ENCODE results near the gene MAPK6. TPM values are rescaled to one million over a fixed set of nuclear protein-coding genes. Genes with fewer than 3 reads are reported as not detected.
"Not testable (repeated sequence)": the region's sequence is repeated elsewhere in the genome, so short reads cannot be mapped to it uniquely, and the experiment has no call there.

The MAPK6 gene
- polyA plus RNA-seq, 6 donors from 2014 or later, result 4.2 to 13.6 (median 7.6) TPM

- DNase-seq (no peak), ATAC-seq (ENCODE audit: low read depth in 2 of 2) (no peak)
- Mint-ChIP-seq H3K9me3 (no peaks in the 10 kb centered on the region), H3K27me3 (no peaks in the 10 kb centered on the region), H3K36me3 (peaks cover 0 to 14% of the 10 kb centered on the region in 2 donors), H3K27ac (peak overlapping the region in 2 of 6 donors; percentile 42 to 49), H3K4me1 (peaks cover 28 to 35% (median 28%) of the 10 kb centered on the region in 3 donors), H3K4me3 (peak overlapping the region in 1 of 8 donors; percentile 4)
Observed at GRCh38 chr15:52039925-52040781, 21.1 kb downstream of the MAPK6 start.

- no peaks in the 10 kb centered on the region for H3K9me3 Mint-ChIP-seq
- no peak for DNase-seq
- no peak overlapping the region for H3K4me3 Mint-ChIP-seq
- no peak for ATAC-seq (ENCODE audit: low read depth in 2 of 2)
- no peaks in the 10 kb centered on the region for H3K27me3 Mint-ChIP-seq
- peaks cover 0 to 21% of the 10 kb centered on the region in 2 donors for H3K36me3 Mint-ChIP-seq
- H3K4me1 Mint-ChIP-seq, result peaks cover 39 to 41% (median 41%) of the 10 kb centered on the region in 3 donors
- H3K27ac Mint-ChIP-seq, result peak overlapping the region in 1 of 6 donors; percentile 23
Observed at GRCh38 chr15:52042051-52042851, 23.2 kb downstream of the MAPK6 start.

- peaks cover 7 to 26% of the 10 kb centered on the region in 2 donors for H3K36me3 Mint-ChIP-seq
- not testable (repeated sequence) for H3K9me3 Mint-ChIP-seq, H3K27me3 Mint-ChIP-seq
- H3K4me1 Mint-ChIP-seq, result peaks cover 22 to 33% (median 28%) of the 10 kb centered on the region in 3 donors
- H3K27ac Mint-ChIP-seq, result peak overlapping the region; percentile 26 to 96 (median 77)
- DNase-seq, result peak; percentile 36
- peak overlapping the region; percentile 38 to 88 (median 69) for H3K4me3 Mint-ChIP-seq
- peak; percentile 61 to 77 for ATAC-seq (ENCODE audit: low read depth in 2 of 2)
Observed at GRCh38 chr15:52045795-52046298, 26.8 kb downstream of the MAPK6 start.

GRCh38 chr15:52046552-52046951 lies 27.5 kb downstream of the MAPK6 start:
- Mint-ChIP-seq H3K27ac (peak overlapping the region; percentile 3 to 84 (median 74)), H3K36me3 (peaks cover 8 to 22% of the 10 kb centered on the region in 2 donors), H3K4me3 (peak overlapping the region in 3 of 8 donors; percentile 33 to 73 (median 63)), H3K4me1 (peaks cover 22 to 30% (median 23%) of the 10 kb centered on the region in 3 donors)
- not testable (repeated sequence) for ATAC-seq (ENCODE audit: low read depth in 2 of 2); H3K9me3 Mint-ChIP-seq; DNase-seq; H3K27me3 Mint-ChIP-seq

- H3K4me1 Mint-ChIP-seq, result peaks cover 12 to 16% (median 15%) of the 10 kb centered on the region in 3 donors
- no peaks in the 10 kb centered on the region for H3K9me3 Mint-ChIP-seq
- DNase-seq (no peak), ATAC-seq (ENCODE audit: low read depth in 2 of 2) (no peak)
- H3K27ac Mint-ChIP-seq, result no peak overlapping the region
- H3K27me3 Mint-ChIP-seq, result no peaks in the 10 kb centered on the region
- no peak overlapping the region for H3K4me3 Mint-ChIP-seq
- H3K36me3 Mint-ChIP-seq, result peaks cover 8 to 13% of the 10 kb centered on the region in 2 donors
Observed at GRCh38 chr15:52050416-52050815, 31.4 kb downstream of the MAPK6 start.

- Mint-ChIP-seq H3K27ac (no peak overlapping the region), H3K4me1 (peaks cover 0 to 4% (median 1%) of the 10 kb centered on the region in 3 donors), H3K36me3 (peaks cover 6 to 8% of the 10 kb centered on the region in 2 donors), H3K27me3 (no peaks in the 10 kb centered on the region), H3K4me3 (no peak overlapping the region), H3K9me3 (no peaks in the 10 kb centered on the region)
- ATAC-seq (ENCODE audit: low read depth in 2 of 2) (no peak), DNase-seq (no peak)
Observed at GRCh38 chr15:52052066-52052935, 33.3 kb downstream of the MAPK6 start.

GRCh38 chr15:52054381-52054780 lies 35.4 kb downstream of the MAPK6 start:
- H3K4me3 Mint-ChIP-seq, result no peak overlapping the region

GRCh38 chr15:52054858-52055257 lies 35.8 kb downstream of the MAPK6 start:
- H3K4me3 Mint-ChIP-seq; DNase-seq; H3K27me3 Mint-ChIP-seq; H3K4me1 Mint-ChIP-seq; H3K27ac Mint-ChIP-seq; H3K9me3 Mint-ChIP-seq; ATAC-seq (ENCODE audit: low read depth in 2 of 2): not testable (repeated sequence)
- H3K36me3 Mint-ChIP-seq, result peaks cover 8 to 11% of the 10 kb centered on the region in 2 donors

More at GRCh38 chr15:52054381-52054780, 35.4 kb downstream of the MAPK6 start:
- ATAC-seq (ENCODE audit: low read depth in 2 of 2) (no peak), DNase-seq (no peak)
- Mint-ChIP-seq H3K4me1 (peaks cover 0 to 1% (median 0%) of the 10 kb centered on the region in 3 donors), H3K27ac (no peak overlapping the region), H3K36me3 (peaks cover 8 to 11% of the 10 kb centered on the region in 2 donors), H3K27me3 (no peaks in the 10 kb centered on the region), H3K9me3 (no peaks in the 10 kb centered on the region)

GRCh38 chr15:52056001-52056400 lies 37.0 kb downstream of the MAPK6 start:
- DNase-seq (no peak), ATAC-seq (ENCODE audit: low read depth in 2 of 2) (no peak)
- H3K36me3 Mint-ChIP-seq, result peaks cover 9 to 11% of the 10 kb centered on the region in 2 donors
- peaks cover 0 to 1% (median 0%) of the 10 kb centered on the region in 3 donors for H3K4me1 Mint-ChIP-seq
- H3K27ac Mint-ChIP-seq, result no peak overlapping the region
- H3K27me3 Mint-ChIP-seq, result no peaks in the 10 kb centered on the region
- H3K4me3 Mint-ChIP-seq, result no peak overlapping the region
- H3K9me3 Mint-ChIP-seq, result no peaks in the 10 kb centered on the region

- H3K36me3 Mint-ChIP-seq, result peaks cover 9 to 16% of the 10 kb centered on the region in 2 donors
- H3K27me3 Mint-ChIP-seq, result no peaks in the 10 kb centered on the region
- no peak overlapping the region for H3K4me3 Mint-ChIP-seq
- ATAC-seq (ENCODE audit: low read depth in 2 of 2) (no peak), DNase-seq (no peak)
- H3K4me1 Mint-ChIP-seq, result peaks cover 0 to 1% (median 0%) of the 10 kb centered on the region in 3 donors
- H3K9me3 Mint-ChIP-seq, result no peaks in the 10 kb centered on the region
- H3K27ac Mint-ChIP-seq, result no peak overlapping the region
Observed at GRCh38 chr15:52056496-52056895, 37.5 kb downstream of the MAPK6 start.

GRCh38 chr15:52057996-52058395 lies 39.0 kb downstream of the MAPK6 start:
- H3K9me3 Mint-ChIP-seq, result no peaks in the 10 kb centered on the region
- no peaks in the 10 kb centered on the region for H3K27me3 Mint-ChIP-seq
- no peak overlapping the region for H3K4me3 Mint-ChIP-seq
- peaks cover 9 to 18% of the 10 kb centered on the region in 2 donors for H3K36me3 Mint-ChIP-seq
- no peak for DNase-seq
- H3K4me1 Mint-ChIP-seq, result no peaks in the 10 kb centered on the region
- peak overlapping the region in 1 of 6 donors; percentile 16 for H3K27ac Mint-ChIP-seq
- ATAC-seq (ENCODE audit: low read depth in 2 of 2), result no peak

- Mint-ChIP-seq H3K27ac (no peak overlapping the region), H3K36me3 (peaks cover 27 to 34% of the 10 kb centered on the region in 2 donors), H3K9me3 (no peaks in the 10 kb centered on the region)
Observed at GRCh38 chr15:52060501-52060900, 41.5 kb downstream of the MAPK6 start.

More at GRCh38 chr15:52060501-52060900, 41.5 kb downstream of the MAPK6 start:
- DNase-seq (no peak), ATAC-seq (ENCODE audit: low read depth in 2 of 2) (no peak)
- Mint-ChIP-seq H3K4me1 (no peaks in the 10 kb centered on the region), H3K4me3 (no peak overlapping the region), H3K27me3 (no peaks in the 10 kb centered on the region)

All from naive B cell (primary cell).